Ascending aorta (tissue), 2 donors: ENCODE data around the gene CELF4. TPM values are rescaled to one million over a fixed set of nuclear protein-coding genes. Genes with fewer than 3 reads are reported as not detected.
A peak's percentile ranks its signal among the peaks of the same experiment; 100 is the strongest.

Source experiments
- DNase-seq, 2 donors: peaks; one replicate each; pipeline ENCODE4 v3.0.0-alpha.2; 2019; ENCODE audit warnings: low spot score in 2 of 2
- H3K27ac ChIP-seq, 2 donors: fragments of 200-600 bp; sonication (generic); one replicate each; pipeline ENCODE4 v1.5.1; 2016 to 2017; ENCODE audit warnings: mild to moderate bottlenecking in 1 of 2
- H3K27me3 ChIP-seq: fragments of 200-600 bp; sonication (generic); one replicate; pipeline ENCODE4 v1.5.1; 2017
- H3K36me3 ChIP-seq, 2 donors: fragments of 200-600 bp; sonication (generic); one replicate each; pipeline ENCODE4 v1.5.1; 2016
- H3K4me1 ChIP-seq, 2 donors: fragments of 200-600 bp; sonication (generic); one replicate each; pipeline ENCODE4 v1.5.1; 2016 to 2017; ENCODE audit warnings: mild to moderate bottlenecking in 1 of 2
- H3K4me3 ChIP-seq, 2 donors: fragments of 200-600 bp; sonication (generic); one replicate each; pipeline ENCODE4 v1.5.1; 2016 to 2017; ENCODE audit warnings: mild to moderate bottlenecking in 1 of 2
- H3K9me3 ChIP-seq, 2 donors: fragments of 200-600 bp; sonication (generic); one replicate each; pipeline ENCODE4 v1.5.1; 2016
- CTCF ChIP-seq, 3 experiments: fragments of 200-600 bp in 2 of 3; fragments of 450-650 bp in 1 of 3; sonication (generic) in 2 of 3; IDR thresholded peaks; one replicate each; pipeline ENCODE4 v1.5.1; 2016 to 2019; ENCODE audit warnings: antibody characterized with exemption in 3 of 3, mild to moderate bottlenecking in 1 of 3, moderate library complexity in 1 of 3
- intact Hi-C: fragments of 100-400 bp; cut with DNase I; formaldehyde crosslinking; loops from one replicate; pipeline ENCODE4 v1.15.1; 2023
- total RNA-seq: library from RNA; depleted of rRNA; stranded (reverse); fragments of >200 nt; gene quantifications from one replicate; pipeline ENCODE4 v1.1.0, GENCODE V29; 2016

The CELF4 gene
- total RNA-seq, 1 donor from 2014 or later: not detected

GRCh38 chr18:37322492-37323035 lies 243.0 kb downstream of the CELF4 start:
- Histone ChIP-seq H3K4me3 (no peak overlapping the region), H3K36me3 (no peaks in the 10 kb centered on the region), H3K9me3 (no peaks in the 10 kb centered on the region), H3K27ac (no peak overlapping the region), H3K4me1 (no peaks in the 10 kb centered on the region), H3K27me3 (no peaks in the 10 kb centered on the region)
- peak in 2 of 3 experiments; percentile 34 to 58 for TF ChIP-seq CTCF (IDR thresholded peaks at IDR 0.05)
- intact Hi-C loops: no loop called here
- no peak for DNase-seq

- Histone ChIP-seq H3K27ac (no peak overlapping the region), H3K4me3 (no peak overlapping the region), H3K9me3 (no peaks in the 10 kb centered on the region), H3K36me3 (no peaks in the 10 kb centered on the region), H3K4me1 (no peaks in the 10 kb centered on the region), H3K27me3 (no peaks in the 10 kb centered on the region)
- intact Hi-C loops: no loop called here
- DNase-seq: no peak
- TF ChIP-seq CTCF (IDR thresholded peaks at IDR 0.05): no peak
Observed at GRCh38 chr18:37321582-37322491, 243.8 kb downstream of the CELF4 start.

GRCh38 chr18:37320317-37320716 lies 245.3 kb downstream of the CELF4 start:
- Histone ChIP-seq H3K4me3 (no peak overlapping the region), H3K4me1 (no peaks in the 10 kb centered on the region), H3K27ac (no peak overlapping the region), H3K27me3 (no peaks in the 10 kb centered on the region), H3K36me3 (no peaks in the 10 kb centered on the region), H3K9me3 (no peaks in the 10 kb centered on the region)
- TF ChIP-seq CTCF (IDR thresholded peaks at IDR 0.05): no peak
- intact Hi-C loops: no loop called here
- no peak for DNase-seq

GRCh38 chr18:37318360-37319355 lies 246.9 kb downstream of the CELF4 start:
- H3K36me3 ChIP-seq: no peaks in the 10 kb centered on the region
- H3K4me1 ChIP-seq: no peaks in the 10 kb centered on the region
- no peak for DNase-seq
- H3K4me3 ChIP-seq: no peak overlapping the region
- no peaks in the 10 kb centered on the region for H3K27me3 ChIP-seq
- H3K27ac ChIP-seq: no peak overlapping the region
- H3K9me3 ChIP-seq: no peaks in the 10 kb centered on the region
- TF ChIP-seq CTCF (IDR thresholded peaks at IDR 0.05): no peak
- intact Hi-C loops: loop anchor here (10.0 kb wide), 1 partner anchor 64 kb away; no protein-coding TSS in a partner anchor

GRCh38 chr18:37317486-37317885 lies 248.1 kb downstream of the CELF4 start:
- Histone ChIP-seq H3K27ac (no peak overlapping the region), H3K9me3 (no peaks in the 10 kb centered on the region), H3K4me1 (no peaks in the 10 kb centered on the region), H3K36me3 (no peaks in the 10 kb centered on the region), H3K4me3 (no peak overlapping the region), H3K27me3 (no peaks in the 10 kb centered on the region)
- TF ChIP-seq CTCF (IDR thresholded peaks at IDR 0.05): no peak
- intact Hi-C loops: loop anchor here (10.0 kb wide), 1 partner anchor 63 kb away; no protein-coding TSS in a partner anchor
- DNase-seq: no peak
